ENCODE data around the gene PAQR3. TPM values are rescaled to one million over a fixed set of nuclear protein-coding genes. Genes with fewer than 3 reads are reported as not detected.

PAQR3 gene
- total and polyA plus RNA-seq, 10 of the 15 experiments (the other 5 are each of a cell fraction or from before 2014, with no cell fraction given): 2.2 to 25.4 (median 7.2) TPM

- POLR2A ChIA-PET: no interaction called here
- in situ Hi-C loops (cut with MboI) (loop anchor here (5.0 kb wide), 1 partner anchor 253 kb away; no protein-coding TSS in a partner anchor), intact Hi-C loops (cut with micrococcal nuclease; ENCODE audit: unreplicated experiment) (loop anchor here (2.0 to 10.0 kb wide), 4 partner anchors 89 to 907 kb away; partner anchors contain the start of gene BMP2K)
These were observed 73.8 kb downstream of the PAQR3 start for GRCh38 chr4:78865451-78865850.

GRCh38 chr4:78864405-78865024, 74.7 kb downstream of the PAQR3 start:
- Histone ChIP-seq H3K4me2 (ENCODE audit: control insufficient read depth, insufficient read depth) (no peak overlapping the region), H3K79me2 (ENCODE audit: control insufficient read depth, insufficient read depth, low read length) (no peaks in the 10 kb centered on the region; the same call in 1 of the 2 replicates), H3K4me1 (ENCODE audit: control insufficient read depth, insufficient read depth, low read length) (peaks cover 7% of the 10 kb centered on the region), H3K27me3 (replicated peaks in 1 of 2; ENCODE audit: control insufficient read depth in 2 of 2, insufficient read depth in 2 of 2, low read length in 1 of 2) (no peaks in the 10 kb centered on the region), H3K27ac (ENCODE audit: control insufficient read depth, insufficient read depth) (no peak overlapping the region), H3K4me3 (no peak overlapping the region), H3K9me3 (replicated peaks; ENCODE audit: control insufficient read depth, insufficient read depth, low read length) (no peaks in the 10 kb centered on the region), H3K9ac (ENCODE audit: control insufficient read depth, insufficient read depth, low read length) (no peak overlapping the region), H2AFZ (ENCODE audit: control insufficient read depth, low read depth, low read length) (no peak overlapping the region), H3K36me3 (ENCODE audit: control insufficient read depth in 2 of 2, insufficient read depth in 2 of 2, low read length in 1 of 2) (peaks cover 3 to 17% of the 10 kb centered on the region in 2 experiments), H4K20me1 (ENCODE audit: control insufficient read depth, insufficient read depth) (no peaks in the 10 kb centered on the region)
- DNase-seq (ENCODE audit: low read depth, low spot score) (peak; percentile 44), FAIRE-seq (no peak), ATAC-seq (peak; percentile 80)
- ChIA-PET CTCF (interaction anchor here (0.6 to 4.8 kb wide), 31 partner anchors 10 to 906 kb away, joined by 3 to 160 read pairs (median 6); no protein-coding TSS in a partner anchor), RAD21 (ENCODE audit: unreplicated experiment) (interaction anchor here (0.6 to 3.9 kb wide), 26 partner anchors 10 to 804 kb away, joined by 3 to 134 read pairs (median 6); partner anchors contain the start of gene BMP2K), POLR2A (interaction anchor here (0.6 to 1.6 kb wide), 4 partner anchors 75 to 251 kb away, joined by 3 to 10 read pairs (median 4); no protein-coding TSS in a partner anchor), SMC1A (ENCODE audit: uncharacterized antibody, unreplicated experiment) (interaction anchor here (0.6 to 6.8 kb wide), 34 partner anchors 10 to 1603 kb away, joined by 3 to 184 read pairs (median 8); no protein-coding TSS in a partner anchor)
- no TSS peak for BruUV-seq (replicated peaks)
- intact Hi-C loops (cut with micrococcal nuclease; ENCODE audit: unreplicated experiment): loop anchor here (1.0 to 10.0 kb wide), 7 partner anchors 88 to 906 kb away; partner anchors contain the start of genes BMP2K and FRAS1
- in situ Hi-C loops (cut with MboI): loop anchor here (5.0 kb wide), 1 partner anchor 252 kb away; no protein-coding TSS in a partner anchor
- WGBS (ENCODE audit: insufficient coverage, insufficient replicate concordance, low lambda C conversion rate, missing lambda C conversion rate): 33% methylated on average over 3 of the region's 3 CpGs
- TF ChIP-seq MLLT1 (IDR thresholded peaks at IDR 0.05): 0 out of 2 replicates have a peak, but pooled peaks have one; percentile 77
- TF ChIP-seq CREB1 (IDR thresholded peaks at IDR 0.05; ENCODE audit: low read depth): no peak
- TF ChIP-seq BHLHE40 (IDR thresholded peaks at IDR 0.05; ENCODE audit: borderline replicate concordance in 1 of 2, low read depth in 2 of 2, low read length in 1 of 2): peak; percentile 66 to 74; a peak in 3 of 4 replicates
- peak; percentile 96 for TF ChIP-seq RAD21 (IDR thresholded peaks at IDR 0.05; ENCODE audit: insufficient read depth, low read depth, low read length)
- no peak for TF ChIP-seq USF2 (IDR thresholded peaks at IDR 0.05; ENCODE audit: borderline replicate concordance, low read depth, low read length)
- no peak for TF ChIP-seq ETV6 (conservative IDR thresholded peaks at IDR 0.05 in 1 of 2, IDR thresholded peaks at IDR 0.05 in 1 of 2; ENCODE audit: borderline replicate concordance in 1 of 2, low read depth in 1 of 2)
- peak; percentile 60 to 77 (median 60); a peak in 5 of 6 replicates for TF ChIP-seq CTCF (IDR thresholded peaks at IDR 0.05 in 2 of 3, conservative IDR thresholded peaks at IDR 0.05 in 1 of 3; ENCODE audit: control insufficient read depth in 2 of 3, extremely low read depth in 1 of 3, insufficient read depth in 1 of 3, low read depth in 3 of 3, low read length in 3 of 3)

More at GRCh38 chr4:78865451-78865850, 73.8 kb downstream of the PAQR3 start:
- Histone ChIP-seq H4K20me1 (ENCODE audit: control insufficient read depth, insufficient read depth) (no peaks in the 10 kb centered on the region), H3K9ac (ENCODE audit: control insufficient read depth, insufficient read depth, low read length) (no peak overlapping the region), H3K79me2 (ENCODE audit: control insufficient read depth, insufficient read depth, low read length) (no peaks in the 10 kb centered on the region; the same call in 1 of the 2 replicates), H3K27ac (ENCODE audit: control insufficient read depth, insufficient read depth) (no peak overlapping the region), H3K4me3 (no peak overlapping the region), H3K4me1 (ENCODE audit: control insufficient read depth, insufficient read depth, low read length) (peaks cover 7% of the 10 kb centered on the region), H3K36me3 (ENCODE audit: control insufficient read depth in 2 of 2, insufficient read depth in 2 of 2, low read length in 1 of 2) (peaks cover 3 to 17% of the 10 kb centered on the region in 2 experiments), H3K9me3 (replicated peaks; ENCODE audit: control insufficient read depth, insufficient read depth, low read length) (no peaks in the 10 kb centered on the region), H3K27me3 (replicated peaks in 1 of 2; ENCODE audit: control insufficient read depth in 2 of 2, insufficient read depth in 2 of 2, low read length in 1 of 2) (no peaks in the 10 kb centered on the region), H2AFZ (ENCODE audit: control insufficient read depth, low read depth, low read length) (no peak overlapping the region), H3K4me2 (ENCODE audit: control insufficient read depth, insufficient read depth) (no peak overlapping the region)
- SMC1A ChIA-PET (ENCODE audit: uncharacterized antibody, unreplicated experiment): interaction anchor here (6.8 kb wide), 1 partner anchor 254 kb away, joined by 184 read pairs; no protein-coding TSS in a partner anchor
- TF ChIP-seq SMAD1 (IDR thresholded peaks at IDR 0.05; ENCODE audit: low read depth, partially characterized antibody): no peak
- TF ChIP-seq BRCA1 (IDR thresholded peaks at IDR 0.05; ENCODE audit: low read depth, low read length): no peak
- no peak for TF ChIP-seq POLR2AphosphoS2 (IDR thresholded peaks at IDR 0.05; ENCODE audit: low read depth, low read length)
- no TSS peak for BruUV-seq (replicated peaks)
- ATAC-seq (no peak), DNase-seq (ENCODE audit: low read depth, low spot score) (no peak), FAIRE-seq (no peak)
- CTCF ChIA-PET: interaction anchor here (0.6 to 4.8 kb wide), 3 partner anchors 253 to 306 kb away, joined by 3 to 160 read pairs (median 9); no protein-coding TSS in a partner anchor
- RAD21 ChIA-PET (ENCODE audit: unreplicated experiment): interaction anchor here (3.7 kb wide), 1 partner anchor 254 kb away, joined by 134 read pairs; no protein-coding TSS in a partner anchor
- WGBS (ENCODE audit: insufficient coverage, insufficient replicate concordance, low lambda C conversion rate, missing lambda C conversion rate): 92% methylated on average over 2 of the region's 2 CpGs

Data from GM12878 (cell line).